Measurements from ENCODE around the gene TNS3.

DNA sequence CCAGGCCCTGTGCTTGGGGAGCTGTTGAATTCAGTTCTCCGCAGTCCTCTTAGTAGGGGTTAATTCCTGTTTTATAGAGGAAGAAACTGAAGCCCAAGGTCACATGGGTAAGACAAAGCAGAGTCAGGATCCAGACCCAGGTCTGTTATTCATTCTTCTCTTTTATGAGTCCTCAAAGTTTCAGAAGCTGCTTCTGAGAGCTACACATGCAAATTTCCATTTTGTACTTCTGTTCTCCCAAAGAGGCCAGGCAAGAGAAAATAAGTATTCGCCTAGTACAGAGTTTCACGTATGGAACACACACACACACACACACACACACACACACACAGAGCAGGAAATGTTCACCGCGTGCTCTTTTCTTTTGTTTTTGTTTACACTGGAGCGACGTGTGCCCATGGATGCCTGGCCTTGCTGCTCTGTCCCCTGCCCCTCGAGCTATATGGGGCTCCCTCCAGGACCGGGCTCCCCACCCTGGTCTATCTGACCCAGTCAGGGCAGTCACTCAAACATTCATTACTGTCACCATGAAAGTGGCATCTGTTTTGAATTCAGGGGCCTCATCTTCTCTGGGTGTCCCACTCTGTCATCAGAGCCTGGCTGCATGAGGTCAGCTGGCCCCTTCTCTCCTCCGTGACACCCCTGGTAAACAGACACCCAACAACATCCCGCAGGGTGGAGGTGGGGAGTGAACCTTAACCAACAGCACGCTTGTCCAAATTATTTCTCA is 84.4 kb downstream of the TNS3 start:
- TF ChIP-seq POLR2AphosphoS5 (IDR thresholded peaks at IDR 0.05; ENCODE audit: borderline replicate concordance, low read depth, low read length), result no peak
- TF ChIP-seq EZH2 (IDR thresholded peaks at IDR 0.05), result no peak
